ENCODE data around the gene KCNJ3. TPM values are rescaled to one million over a fixed set of nuclear protein-coding genes. Genes with fewer than 3 reads are reported as not detected.

The KCNJ3 gene
- total RNA-seq, 1 experiment from 2014 or later = not detected

GRCh38 chr2:154658854-154659253 lies 39.6 kb upstream of the KCNJ3 start:
- RAD21 ChIA-PET (ENCODE audit: low non-redundant PET in 1 of 2, low total read pairs in 2 of 2, uncharacterized antibody in 2 of 2, unreplicated experiment in 2 of 2) = no interaction called here
- BruUV-seq (replicated peaks) = no TSS peak

GRCh38 chr2:154664248-154664647 lies 34.2 kb upstream of the KCNJ3 start:
- Histone ChIP-seq H3K79me2 (ENCODE audit: insufficient read depth, low read length) (no peaks in the 10 kb centered on the region), H4K20me1 (ENCODE audit: insufficient read depth) (no peaks in the 10 kb centered on the region), H3K4me1 (ENCODE audit: control insufficient read depth in 1 of 2, insufficient read depth in 2 of 2, low read length in 2 of 2) (no peaks in the 10 kb centered on the region), H3K9me2 (ENCODE audit: insufficient read depth) (no peaks in the 10 kb centered on the region), H3K27me3 (ENCODE audit: insufficient read depth, low read length) (no peaks in the 10 kb centered on the region), H3K9me3 (ENCODE audit: control insufficient read depth in 1 of 2, insufficient read depth in 1 of 2, low read depth in 1 of 2, low read length in 2 of 2) (no peaks in the 10 kb centered on the region), H3K27ac (ENCODE audit: low read depth, low read length) (no peak overlapping the region), H3K36me3 (ENCODE audit: control insufficient read depth in 1 of 2, insufficient read depth in 2 of 2, low read length in 2 of 2) (no peaks in the 10 kb centered on the region), H3K9ac (ENCODE audit: low read length) (no peak overlapping the region), H2AFZ (ENCODE audit: low read depth, low read length, poor library complexity, severe bottlenecking) (no peak overlapping the region), H3K4me3 (replicated peaks in 1 of 2; ENCODE audit: low read depth in 1 of 2, low read length in 2 of 2) (no peak overlapping the region), H3K4me2 (ENCODE audit: low read length) (no peak overlapping the region)
- no peak for DNase-seq (ENCODE audit: low read depth, low spot score)
- ChIA-PET POLR2A (no interaction called here), CTCF (no interaction called here), RAD21 (ENCODE audit: low non-redundant PET in 1 of 2, low total read pairs in 2 of 2, uncharacterized antibody in 2 of 2, unreplicated experiment in 2 of 2) (no interaction called here)
- no peak for TF ChIP-seq RAD21 (IDR thresholded peaks at IDR 0.05; ENCODE audit: low read depth)
- TF ChIP-seq POLR2A (IDR thresholded peaks at IDR 0.05; ENCODE audit: borderline replicate concordance, extremely low read depth, insufficient read depth, insufficient read length) = no peak
- TF ChIP-seq SIN3A (IDR thresholded peaks at IDR 0.05; ENCODE audit: low read depth) = no peak
- no peak for TF ChIP-seq TCF7L2 (IDR thresholded peaks at IDR 0.05; ENCODE audit: borderline replicate concordance, extremely low read depth, insufficient read depth, insufficient read length)
- no peak for TF ChIP-seq CEBPB (IDR thresholded peaks at IDR 0.05; ENCODE audit: low read depth)
- TF ChIP-seq SRF (IDR thresholded peaks at IDR 0.05; ENCODE audit: low read depth) = no peak
- intact Hi-C loops (cut with micrococcal nuclease) = no loop called here
- no TSS peak for BruUV-seq (replicated peaks)
- no peak for ATAC-seq

More at GRCh38 chr2:154658854-154659253, 39.6 kb upstream of the KCNJ3 start:
- H3K27me3 ChIP-seq (ENCODE audit: insufficient read depth, low read length) = no peaks in the 10 kb centered on the region
- POLR2A ChIA-PET = no interaction called here
- H3K9me3 ChIP-seq (ENCODE audit: control insufficient read depth in 1 of 2, insufficient read depth in 1 of 2, low read depth in 1 of 2, low read length in 2 of 2) = no peaks in the 10 kb centered on the region
- no peak overlapping the region for H3K27ac ChIP-seq (ENCODE audit: low read depth, low read length)
- H3K9me2 ChIP-seq (ENCODE audit: insufficient read depth) = no peaks in the 10 kb centered on the region
- TF ChIP-seq SP1 (IDR thresholded peaks at IDR 0.05; ENCODE audit: low read depth) = no peak
- no peak for TF ChIP-seq POLR2AphosphoS5 (IDR thresholded peaks at IDR 0.05; ENCODE audit: low read depth, low read length)
- no peak for TF ChIP-seq MAX (IDR thresholded peaks at IDR 0.05)
- no peak for TF ChIP-seq ELF1 (IDR thresholded peaks at IDR 0.05; ENCODE audit: borderline replicate concordance, low read depth)
- no peak for TF ChIP-seq POLR2A (IDR thresholded peaks at IDR 0.05; ENCODE audit: borderline replicate concordance, extremely low read depth, insufficient read depth, insufficient read length)
- TF ChIP-seq EZH2phosphoT487 (IDR thresholded peaks at IDR 0.05; ENCODE audit: borderline replicate concordance) = no peak
- TF ChIP-seq JUND (IDR thresholded peaks at IDR 0.05) = no peak
- no peak for ATAC-seq
- no peak overlapping the region for H2AFZ ChIP-seq (ENCODE audit: low read depth, low read length, poor library complexity, severe bottlenecking)
- no peaks in the 10 kb centered on the region for H3K79me2 ChIP-seq (ENCODE audit: insufficient read depth, low read length)
- intact Hi-C loops (cut with micrococcal nuclease) = no loop called here
- no peak overlapping the region for H3K4me2 ChIP-seq (ENCODE audit: low read length)
- H3K4me3 ChIP-seq (replicated peaks in 1 of 2; ENCODE audit: low read depth in 1 of 2, low read length in 2 of 2) = no peak overlapping the region
- no peak for DNase-seq (ENCODE audit: low read depth, low spot score)
- no peak overlapping the region for H3K9ac ChIP-seq (ENCODE audit: low read length)
- no peaks in the 10 kb centered on the region for H4K20me1 ChIP-seq (ENCODE audit: insufficient read depth)
- H3K36me3 ChIP-seq (ENCODE audit: control insufficient read depth in 1 of 2, insufficient read depth in 2 of 2, low read length in 2 of 2) = no peaks in the 10 kb centered on the region
- H3K4me1 ChIP-seq (ENCODE audit: control insufficient read depth in 1 of 2, insufficient read depth in 2 of 2, low read length in 2 of 2) = no peaks in the 10 kb centered on the region
- CTCF ChIA-PET = no interaction called here
